Ramos (cell line): ENCODE data around the gene CYRIA.

ENCODE experiments used
- in situ Hi-C: fragments of 300-500 bp; cut with MboI; formaldehyde crosslinking; loops from one replicate; pipeline ENCODE4 v1.14.3; 2022; ENCODE audit warnings: low sequenced_read_pairs; ENCODE audit not compliant: unreplicated experiment

Gene CYRIA

GRCh38 chr2:16674154-16674553, 8.5 kb upstream of the CYRIA start:
- in situ Hi-C loops = no loop called here

- in situ Hi-C loops = no loop called here
Observed at GRCh38 chr2:16671760-16672159, 6.1 kb upstream of the CYRIA start.

GRCh38 chr2:16669388-16669787, 3.8 kb upstream of the CYRIA start:
- in situ Hi-C loops = no loop called here

- in situ Hi-C loops = no loop called here
Observed at GRCh38 chr2:16666449-16666801, 791 bp upstream of the CYRIA start.

- in situ Hi-C loops = no loop called here
Observed at GRCh38 chr2:16664809-16665747, 556 bp downstream of the CYRIA start.

- in situ Hi-C loops = no loop called here
Observed at GRCh38 chr2:16664052-16664731, 1.4 kb downstream of the CYRIA start.

GRCh38 chr2:16663121-16663905, 2.3 kb downstream of the CYRIA start:
- in situ Hi-C loops = no loop called here

- in situ Hi-C loops = no loop called here
Observed at GRCh38 chr2:16661936-16662839, 3.4 kb downstream of the CYRIA start.

- in situ Hi-C loops = no loop called here
Observed at GRCh38 chr2:16661526-16661925, 4.1 kb downstream of the CYRIA start.

GRCh38 chr2:16660556-16660955, 5.1 kb downstream of the CYRIA start:
- in situ Hi-C loops = no loop called here

GRCh38 chr2:16660114-16660513, 5.5 kb downstream of the CYRIA start:
- in situ Hi-C loops = no loop called here

GRCh38 chr2:16658076-16658739, 7.4 kb downstream of the CYRIA start:
- in situ Hi-C loops = no loop called here

- in situ Hi-C loops = no loop called here
Observed at GRCh38 chr2:16657671-16658070, 8.0 kb downstream of the CYRIA start.

GRCh38 chr2:16656784-16657391, 8.7 kb downstream of the CYRIA start:
- in situ Hi-C loops = no loop called here

- in situ Hi-C loops = no loop called here
Observed at GRCh38 chr2:16655905-16656642, 9.6 kb downstream of the CYRIA start.

GRCh38 chr2:16655445-16655837, 10.2 kb downstream of the CYRIA start:
- in situ Hi-C loops = no loop called here

- in situ Hi-C loops = no loop called here
Observed at GRCh38 chr2:16654833-16655444, 10.7 kb downstream of the CYRIA start.

GRCh38 chr2:16653799-16654198, 11.8 kb downstream of the CYRIA start:
- in situ Hi-C loops = no loop called here
